ENCODE results near the gene SQSTM1.
"Not testable (repeated sequence)": the region's sequence is repeated elsewhere in the genome, so short reads cannot be mapped to it uniquely, and the experiment has no call there.

SQSTM1 gene

GRCh38 chr5:179827680-179828079 lies 7.0 kb downstream of the SQSTM1 start:
- DNase-seq, result no peak

- DNase-seq, result no peak
Observed at GRCh38 chr5:179828756-179829421, 8.2 kb downstream of the SQSTM1 start.

GRCh38 chr5:179829732-179830435 lies 9.2 kb downstream of the SQSTM1 start:
- DNase-seq, result no peak

- DNase-seq, result no peak
Observed at GRCh38 chr5:179830818-179831468, 10.2 kb downstream of the SQSTM1 start.

- no peak for DNase-seq
Observed at GRCh38 chr5:179832039-179832745, 11.5 kb downstream of the SQSTM1 start.

- DNase-seq, result no peak
Observed at GRCh38 chr5:179833056-179833708, 12.5 kb downstream of the SQSTM1 start.

GRCh38 chr5:179833709-179834070 lies 13.0 kb downstream of the SQSTM1 start:
- no peak for DNase-seq

GRCh38 chr5:179834120-179834519 lies 13.4 kb downstream of the SQSTM1 start:
- no peak for DNase-seq

GRCh38 chr5:179834871-179835270 lies 14.2 kb downstream of the SQSTM1 start:
- not testable (repeated sequence) for DNase-seq

- peak in 5 of 6 experiments; percentile 24 to 34 (median 27) for DNase-seq
Observed at GRCh38 chr5:179836225-179837019, 15.7 kb downstream of the SQSTM1 start.

GRCh38 chr5:179837076-179838011 lies 16.6 kb downstream of the SQSTM1 start:
- DNase-seq, result no peak

- no peak for DNase-seq
Observed at GRCh38 chr5:179839328-179840256, 18.9 kb downstream of the SQSTM1 start.

- no peak for DNase-seq
Observed at GRCh38 chr5:179840321-179840720, 19.6 kb downstream of the SQSTM1 start.

- no peak for DNase-seq
Observed at GRCh38 chr5:179840766-179841165, 20.1 kb downstream of the SQSTM1 start.

- no peak for DNase-seq
Observed at GRCh38 chr5:179841621-179842020, 20.9 kb downstream of the SQSTM1 start.

GRCh38 chr5:179852993-179853547 lies 32.4 kb downstream of the SQSTM1 start:
- DNase-seq, result no peak

GRCh38 chr5:179854356-179854755 lies 33.7 kb downstream of the SQSTM1 start:
- no peak for DNase-seq

GRCh38 chr5:179858241-179858585 lies 37.5 kb downstream of the SQSTM1 start:
- DNase-seq, result peak in 5 of 6 experiments; percentile 41 to 82 (median 56)

All from stimulated activated naive CD4-positive, alpha-beta T cell (primary cell).